Adipocyte (in vitro differentiated cells): ENCODE data around the gene EDC3.

Experiments
- DNase-seq: peaks from one replicate; pipeline ENCODE4 v3.0.0-alpha.2; 2015; ENCODE audit warnings: low read depth
- H3K27me3 ChIP-seq: replicated peaks from 2 replicates; pipeline ENCODE4 v1.7.0; 2013; ENCODE audit warnings: mild to moderate bottlenecking, low read length, moderate library complexity; ENCODE audit not compliant: control insufficient read depth, insufficient read depth
- H3K36me3 ChIP-seq: 2 replicates; pipeline ENCODE4 v1.7.0; 2013; ENCODE audit warnings: low read length, mild to moderate bottlenecking, moderate library complexity; ENCODE audit not compliant: control insufficient read depth, insufficient read depth, severe bottlenecking
- H3K4me1 ChIP-seq: 2 replicates; pipeline ENCODE4 v1.7.0; 2013; ENCODE audit warnings: mild to moderate bottlenecking, low read length, moderate library complexity; ENCODE audit not compliant: control insufficient read depth, insufficient read depth
- H3K4me3 ChIP-seq: 2 replicates; pipeline ENCODE4 v1.7.0; 2013; ENCODE audit warnings: mild to moderate bottlenecking, low read length, moderate library complexity
- H3K9ac ChIP-seq: 2 replicates; pipeline ENCODE4 v1.7.0; 2013; ENCODE audit warnings: mild to moderate bottlenecking, low read length, moderate library complexity
- H3K9me3 ChIP-seq: 2 replicates; pipeline ENCODE4 v1.7.0; 2013; ENCODE audit warnings: mild to moderate bottlenecking, low read length, moderate library complexity; ENCODE audit not compliant: control insufficient read depth

EDC3 gene

DNA sequence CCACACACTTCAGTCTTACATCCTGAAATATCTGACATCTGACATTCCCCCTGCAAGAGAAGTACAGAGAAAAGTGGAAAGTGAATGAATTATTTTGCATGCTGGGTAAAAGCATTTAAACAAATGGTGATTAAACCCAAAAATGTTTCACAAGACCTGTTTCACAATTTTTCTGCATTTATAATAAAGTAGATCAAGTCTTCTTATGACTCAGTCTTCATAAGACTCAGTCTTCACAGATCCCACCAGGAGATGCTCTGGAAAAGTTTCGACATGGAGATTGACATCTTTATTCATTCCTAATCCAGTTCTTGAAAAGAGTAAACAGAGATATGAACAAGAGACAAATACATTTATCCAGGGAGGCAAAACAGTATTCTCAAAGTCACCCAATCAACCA lies 13.2 kb upstream of the EDC3 start:
- Histone ChIP-seq H3K36me3 (no peaks in the 10 kb centered on the region), H3K9me3 (no peaks in the 10 kb centered on the region), H3K4me3 (no peak overlapping the region), H3K4me1 (peaks cover 3% of the 10 kb centered on the region), H3K27me3 (peaks cover 13% of the 10 kb centered on the region), H3K9ac (no peak overlapping the region)
- DNase-seq, result peak; percentile 50

DNA sequence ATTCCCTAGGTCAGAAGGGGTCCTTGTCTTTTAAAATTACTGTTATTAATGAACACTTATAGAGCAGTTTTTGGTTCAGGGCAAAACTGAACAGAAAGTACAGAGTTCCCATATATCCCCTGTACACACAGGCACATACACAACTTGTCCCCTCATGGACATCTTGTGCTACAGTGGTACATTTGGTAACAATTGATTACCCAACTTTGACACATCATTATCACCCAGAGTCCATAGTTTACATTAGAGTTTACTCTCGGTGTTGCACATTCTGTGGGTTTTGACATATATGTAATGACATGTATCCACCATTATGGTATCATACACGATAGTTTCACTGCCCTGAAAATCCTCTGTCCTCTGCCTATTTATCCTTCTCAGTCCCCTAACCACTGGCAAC lies 984 bp upstream of the EDC3 start:
- peaks cover 6% of the 10 kb centered on the region for H3K27me3 ChIP-seq
- DNase-seq, result no peak
- H3K9ac ChIP-seq, result no peak overlapping the region
- H3K4me1 ChIP-seq, result peaks cover 17% of the 10 kb centered on the region
- no peaks in the 10 kb centered on the region for H3K36me3 ChIP-seq
- peak overlapping the region; percentile 95 for H3K4me3 ChIP-seq
- no peaks in the 10 kb centered on the region for H3K9me3 ChIP-seq

DNA sequence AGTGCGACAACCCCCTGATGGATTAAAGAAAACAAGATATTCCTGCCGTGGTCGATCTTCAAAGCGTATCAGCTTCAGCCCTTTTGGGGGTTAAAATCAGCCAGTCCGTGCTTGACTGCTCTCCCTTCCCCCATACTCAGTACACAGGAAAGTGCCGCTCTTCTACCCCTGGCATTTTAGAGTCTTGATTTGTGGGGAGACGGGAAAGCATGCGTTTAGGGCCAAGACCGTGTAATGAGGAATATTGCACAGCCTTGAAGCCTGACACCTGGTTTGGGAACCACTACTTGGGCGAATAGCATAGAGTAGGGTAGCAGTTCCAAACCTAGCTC lies 540 bp upstream of the EDC3 start:
- peak overlapping the region; percentile 95 for H3K4me3 ChIP-seq
- peak overlapping the region; percentile 99 for H3K9ac ChIP-seq
- H3K27me3 ChIP-seq, result peaks cover 3% of the 10 kb centered on the region
- H3K9me3 ChIP-seq, result no peaks in the 10 kb centered on the region
- no peak for DNase-seq
- H3K36me3 ChIP-seq, result no peaks in the 10 kb centered on the region
- H3K4me1 ChIP-seq, result peaks cover 17% of the 10 kb centered on the region

DNA sequence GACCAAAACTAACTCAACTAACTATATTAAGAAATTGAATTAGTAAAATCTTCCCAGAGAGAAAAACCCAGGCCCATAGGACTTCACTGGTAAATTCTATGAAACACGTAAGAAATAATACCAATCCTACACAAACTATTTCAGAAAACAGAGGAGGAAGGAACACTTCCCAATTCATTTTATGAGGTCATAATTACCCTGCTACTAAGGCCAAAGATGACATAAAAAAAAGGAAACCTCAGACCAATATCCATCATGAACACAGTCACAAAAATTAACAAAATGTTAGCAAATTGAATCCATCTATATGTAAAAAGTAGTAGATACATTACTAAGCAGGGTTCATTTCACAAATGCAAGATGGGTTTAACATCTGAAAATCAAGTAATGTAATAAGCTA lies 3.5 kb downstream of the EDC3 start:
- H3K36me3 ChIP-seq, result peaks cover 2% of the 10 kb centered on the region
- peaks cover 17% of the 10 kb centered on the region for H3K4me1 ChIP-seq
- no peaks in the 10 kb centered on the region for H3K27me3 ChIP-seq
- no peak overlapping the region for H3K9ac ChIP-seq
- no peak for DNase-seq
- H3K9me3 ChIP-seq, result no peaks in the 10 kb centered on the region
- no peak overlapping the region for H3K4me3 ChIP-seq

DNA sequence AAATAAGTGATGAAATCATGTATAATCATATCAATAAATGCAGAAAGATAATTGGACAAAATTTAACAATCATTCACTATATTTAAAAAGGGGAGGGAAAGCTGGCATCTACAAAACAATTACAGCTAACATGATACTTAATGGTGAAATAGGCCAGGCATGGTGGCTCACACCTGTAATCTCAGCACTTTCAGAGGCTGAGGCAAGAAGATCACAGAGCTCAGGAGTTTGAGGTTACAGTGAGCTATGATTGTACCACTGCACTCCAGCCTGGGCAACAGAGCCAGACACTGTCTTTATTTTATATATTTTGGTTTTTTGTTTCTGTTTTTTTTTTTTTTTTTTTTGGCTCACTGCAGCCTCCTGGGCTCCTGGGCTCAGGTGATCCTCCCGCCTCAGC lies 12.1 kb downstream of the EDC3 start:
- Histone ChIP-seq H3K9me3 (peaks cover 4% of the 10 kb centered on the region), H3K9ac (no peak overlapping the region), H3K36me3 (peaks cover 19% of the 10 kb centered on the region), H3K4me3 (no peak overlapping the region), H3K4me1 (peaks cover 4% of the 10 kb centered on the region), H3K27me3 (no peaks in the 10 kb centered on the region)
- no peak for DNase-seq

DNA sequence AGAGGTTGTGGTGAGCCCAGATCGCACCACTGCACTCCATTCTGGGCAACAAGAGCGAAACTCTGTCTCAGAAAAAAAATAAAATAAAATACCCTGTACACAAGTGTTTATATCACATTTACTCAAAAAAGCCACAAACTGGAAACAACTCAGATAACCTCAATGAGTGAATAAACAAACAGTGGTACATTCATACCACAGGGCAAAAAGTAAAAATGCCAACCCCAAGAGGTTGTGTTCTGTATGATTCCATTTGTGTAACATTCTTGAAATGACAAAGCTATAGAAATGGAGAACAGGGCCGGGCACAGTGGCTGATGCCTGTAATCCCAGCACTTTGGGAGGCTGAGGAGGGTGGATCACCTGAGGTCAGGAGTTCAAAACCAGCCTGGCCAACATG lies 12.9 kb downstream of the EDC3 start:
- no peak for DNase-seq
- no peaks in the 10 kb centered on the region for H3K27me3 ChIP-seq
- peaks cover 19% of the 10 kb centered on the region for H3K36me3 ChIP-seq
- no peak overlapping the region for H3K9ac ChIP-seq
- H3K4me3 ChIP-seq, result no peak overlapping the region
- peaks cover 4% of the 10 kb centered on the region for H3K4me1 ChIP-seq
- H3K9me3 ChIP-seq, result peaks cover 4% of the 10 kb centered on the region

DNA sequence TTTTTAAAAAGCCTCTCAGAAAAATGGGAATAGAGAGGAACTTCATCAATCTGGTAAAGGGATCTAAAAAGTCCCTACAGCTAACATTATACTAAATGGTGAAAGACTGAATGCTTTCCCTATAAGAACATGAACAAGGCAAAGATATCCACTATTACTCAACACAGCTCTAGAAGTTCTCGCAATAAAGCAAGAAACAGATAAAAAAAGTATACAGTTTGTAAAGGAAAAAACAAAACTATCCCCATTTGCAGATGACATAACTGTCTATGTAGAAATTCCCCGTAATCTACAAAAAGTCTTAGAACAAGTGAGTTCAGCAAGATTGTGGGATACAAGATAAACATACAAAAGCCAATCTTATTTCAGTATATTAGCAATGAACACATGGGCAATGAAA lies 15.4 kb downstream of the EDC3 start:
- Histone ChIP-seq H3K9ac (no peak overlapping the region), H3K4me3 (no peak overlapping the region), H3K9me3 (peaks cover 4% of the 10 kb centered on the region), H3K4me1 (peaks cover 4% of the 10 kb centered on the region), H3K27me3 (no peaks in the 10 kb centered on the region), H3K36me3 (peaks cover 10% of the 10 kb centered on the region)
- DNase-seq, result peak; percentile 19

DNA sequence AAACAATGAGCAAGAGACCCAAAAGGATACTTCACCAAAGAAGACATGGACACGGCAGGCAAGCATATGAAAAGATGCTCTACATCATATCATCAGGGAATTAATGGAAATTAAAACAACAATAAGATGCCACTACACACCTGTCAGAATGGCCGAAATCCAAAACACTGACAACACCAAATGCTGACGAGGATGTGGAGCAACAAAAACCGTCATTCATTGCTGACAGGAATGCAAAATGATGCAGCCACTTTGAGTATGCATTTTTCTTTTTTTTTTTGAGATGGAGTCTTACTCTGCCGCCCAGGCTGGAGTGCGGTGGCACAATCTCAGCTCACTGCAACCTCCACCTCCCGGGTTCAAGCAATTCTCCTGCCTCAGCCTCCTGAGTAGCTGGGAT lies 19.0 kb downstream of the EDC3 start:
- H3K27me3 ChIP-seq, result no peaks in the 10 kb centered on the region
- DNase-seq, result no peak
- H3K36me3 ChIP-seq, result peaks cover 19% of the 10 kb centered on the region
- no peak overlapping the region for H3K9ac ChIP-seq
- peaks cover 4% of the 10 kb centered on the region for H3K4me1 ChIP-seq
- no peak overlapping the region for H3K4me3 ChIP-seq
- no peaks in the 10 kb centered on the region for H3K9me3 ChIP-seq

DNA sequence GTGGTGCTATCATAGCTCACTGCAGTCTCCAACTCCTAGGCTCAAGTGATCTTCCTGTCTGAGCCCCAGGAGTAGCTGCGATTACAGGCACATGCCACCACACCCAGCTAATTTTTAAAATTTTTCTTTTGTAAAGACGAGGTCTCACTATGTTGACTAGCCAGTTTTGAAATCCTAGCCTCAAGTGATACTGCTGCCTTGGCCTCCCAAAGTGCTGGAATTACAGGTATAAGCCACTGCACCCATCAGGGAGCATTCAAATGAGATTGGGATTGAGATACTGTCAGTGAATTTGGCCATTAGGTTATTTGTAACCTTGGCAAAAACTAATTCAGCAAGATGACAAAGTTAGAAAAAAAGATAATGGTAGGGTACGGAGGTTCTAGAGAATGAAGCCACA lies 21.7 kb downstream of the EDC3 start:
- H3K36me3 ChIP-seq, result peaks cover 38% of the 10 kb centered on the region
- no peak for DNase-seq
- no peaks in the 10 kb centered on the region for H3K9me3 ChIP-seq
- H3K9ac ChIP-seq, result no peak overlapping the region
- no peaks in the 10 kb centered on the region for H3K27me3 ChIP-seq
- no peaks in the 10 kb centered on the region for H3K4me1 ChIP-seq
- no peak overlapping the region for H3K4me3 ChIP-seq

DNA sequence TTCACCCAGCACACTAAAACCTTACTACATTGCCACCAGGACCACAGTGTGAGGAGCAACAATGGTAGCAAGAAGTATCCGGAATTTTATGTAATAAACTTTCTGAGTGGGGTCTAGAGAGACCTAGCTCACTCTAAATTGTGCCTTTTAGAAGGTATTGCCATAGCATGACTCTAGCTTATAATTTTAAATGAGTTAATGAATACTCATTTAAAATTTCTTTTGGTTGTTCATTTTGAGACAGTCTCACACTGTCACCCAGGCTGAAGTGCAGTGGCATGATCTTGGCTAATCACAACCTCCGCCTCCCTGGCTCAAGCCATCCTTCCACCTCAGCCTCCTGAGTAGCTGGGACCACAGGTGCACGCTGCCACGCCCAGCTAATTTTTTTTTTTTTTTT lies 26.2 kb downstream of the EDC3 start:
- H3K9ac ChIP-seq, result no peak overlapping the region
- H3K27me3 ChIP-seq, result no peaks in the 10 kb centered on the region
- H3K36me3 ChIP-seq, result peaks cover 41% of the 10 kb centered on the region
- no peak overlapping the region for H3K4me3 ChIP-seq
- peaks cover 10% of the 10 kb centered on the region for H3K4me1 ChIP-seq
- no peaks in the 10 kb centered on the region for H3K9me3 ChIP-seq
- DNase-seq, result no peak

DNA sequence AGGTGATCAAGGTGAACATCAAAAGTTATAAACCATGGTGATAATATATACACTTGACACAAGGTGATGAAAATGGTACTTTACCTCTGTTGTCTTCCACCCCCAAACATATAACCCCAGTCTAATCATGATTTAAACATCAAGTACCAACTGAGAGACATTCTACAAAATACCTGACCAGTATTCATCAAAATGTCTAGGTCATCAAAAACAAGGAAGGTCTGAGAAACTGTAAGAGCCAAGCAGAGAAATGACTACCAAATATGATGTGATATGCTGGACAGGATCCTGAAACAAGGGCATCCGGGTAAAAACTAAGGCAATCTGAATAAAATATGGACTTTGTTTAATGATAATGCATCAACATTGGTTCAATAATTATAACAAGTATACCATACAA lies 27.8 kb downstream of the EDC3 start:
- peaks cover 31% of the 10 kb centered on the region for H3K36me3 ChIP-seq
- no peak overlapping the region for H3K9ac ChIP-seq
- peaks cover 25% of the 10 kb centered on the region for H3K4me1 ChIP-seq
- H3K4me3 ChIP-seq, result no peak overlapping the region
- H3K9me3 ChIP-seq, result no peaks in the 10 kb centered on the region
- no peak for DNase-seq
- no peaks in the 10 kb centered on the region for H3K27me3 ChIP-seq

DNA sequence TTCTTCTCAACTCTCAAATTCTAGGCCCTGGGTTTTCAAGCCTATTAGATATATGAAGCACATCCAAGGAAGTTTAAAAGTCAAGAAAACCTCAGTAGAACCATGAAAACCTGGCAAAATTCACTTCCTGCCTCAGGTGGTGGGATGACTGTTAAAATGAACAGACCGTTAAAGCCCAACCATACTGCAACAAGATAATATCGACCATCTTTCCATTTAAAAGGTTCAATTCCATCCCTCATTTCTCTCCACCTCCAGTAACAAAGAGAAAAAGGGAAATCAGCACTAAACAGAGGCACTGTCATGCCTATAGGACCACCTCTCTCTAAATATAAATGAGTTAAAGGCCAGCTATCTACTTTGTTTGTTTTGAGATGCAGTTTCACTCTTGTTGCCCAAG lies 31.2 kb downstream of the EDC3 start:
- DNase-seq, result no peak
- no peaks in the 10 kb centered on the region for H3K27me3 ChIP-seq
- peak overlapping the region; percentile 35 for H3K9ac ChIP-seq
- no peaks in the 10 kb centered on the region for H3K9me3 ChIP-seq
- H3K4me3 ChIP-seq, result no peak overlapping the region
- H3K4me1 ChIP-seq, result peaks cover 29% of the 10 kb centered on the region
- H3K36me3 ChIP-seq, result peaks cover 8% of the 10 kb centered on the region
